GM21737 (cell line): ENCODE results near the gene E2F8.

ENCODE experiments used
- ATAC-seq: cut with Tn5 transposase; IDR thresholded peaks from one replicate; pipeline ENCODE4 v1.9.1; 2021; ENCODE audit warnings: mild to moderate bottlenecking, moderate library complexity; ENCODE audit not compliant: unreplicated experiment

E2F8 gene

DNA sequence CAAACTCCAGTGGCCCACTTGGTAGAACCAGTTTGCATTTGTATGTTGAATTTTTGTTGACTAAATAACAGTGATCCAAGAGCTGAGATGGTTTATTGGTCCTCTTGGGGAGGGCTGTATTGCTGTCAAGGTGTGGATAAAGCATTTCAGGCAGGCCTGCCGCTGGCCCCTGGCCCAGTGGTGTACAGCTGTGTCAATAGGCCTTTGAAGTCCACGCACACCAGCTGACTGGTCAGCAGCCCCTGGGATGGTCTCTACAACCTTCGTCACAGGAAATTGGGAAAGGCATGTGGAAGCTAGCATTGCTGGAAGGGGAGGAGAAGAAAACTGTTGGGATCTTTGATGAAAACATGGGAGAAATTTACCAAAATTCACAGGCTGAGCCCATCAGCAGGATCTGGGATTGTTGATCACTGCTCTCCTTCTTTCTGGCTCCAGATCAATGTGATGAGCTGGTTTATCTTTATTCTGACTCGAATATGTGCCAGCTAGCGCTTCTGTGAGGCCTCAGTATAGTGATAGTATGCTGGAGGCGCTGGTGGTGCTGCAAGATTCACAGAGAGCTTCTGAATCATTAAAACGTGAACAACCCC is 12.5 kb upstream of the E2F8 start:
- ATAC-seq = no peak

- no peak for ATAC-seq
Measured at GRCh38 chr11:19252394-19253152, 11.8 kb upstream of the E2F8 start.

- ATAC-seq = no peak
Measured at GRCh38 chr11:19251577-19251976, 10.8 kb upstream of the E2F8 start.

GRCh38 chr11:19246816-19247215 is 6.1 kb upstream of the E2F8 start:
- no peak for ATAC-seq

GRCh38 chr11:19245351-19245750 is 4.6 kb upstream of the E2F8 start:
- no peak for ATAC-seq

DNA sequence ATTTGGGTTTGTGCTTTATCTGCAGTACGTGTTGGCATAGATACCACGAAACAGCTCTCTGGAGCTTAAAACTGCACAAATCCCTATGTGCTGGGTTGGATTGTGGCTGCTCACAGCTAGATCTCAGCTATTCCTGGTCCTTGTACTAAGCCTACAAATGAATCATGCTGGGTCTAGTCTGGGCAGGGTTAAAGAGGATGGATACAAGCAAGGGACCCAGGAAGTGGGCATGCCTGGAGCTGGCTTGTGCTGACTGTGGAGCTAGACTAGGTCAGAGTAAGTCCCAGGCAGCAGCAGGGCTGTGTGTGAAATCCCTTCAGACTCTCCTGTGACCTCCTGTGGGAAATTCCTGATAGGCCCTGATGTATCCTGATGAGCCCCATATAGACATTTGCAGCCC is 3.9 kb upstream of the E2F8 start:
- no peak for ATAC-seq

- no peak for ATAC-seq
Measured at GRCh38 chr11:19244084-19244483, 3.3 kb upstream of the E2F8 start.

DNA sequence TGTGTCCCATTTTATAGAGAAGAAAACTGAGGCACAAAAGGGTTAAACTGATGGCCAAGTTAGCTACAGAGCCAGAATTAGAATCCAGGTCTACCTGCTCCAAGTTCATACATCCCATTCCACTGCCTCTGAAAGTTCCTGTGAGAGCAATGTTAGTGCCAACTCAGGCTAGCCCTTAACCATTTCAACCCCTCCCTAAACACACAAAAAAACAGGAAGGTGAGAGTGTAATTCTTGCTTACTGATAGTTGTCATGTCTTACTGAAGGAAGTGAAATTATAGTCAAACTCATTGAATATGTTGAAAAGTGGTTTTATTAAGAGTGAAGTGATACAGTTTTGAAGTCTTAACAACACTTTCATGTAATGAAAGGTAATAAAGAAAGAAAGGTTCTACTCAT is 2.9 kb upstream of the E2F8 start:
- no peak for ATAC-seq

DNA sequence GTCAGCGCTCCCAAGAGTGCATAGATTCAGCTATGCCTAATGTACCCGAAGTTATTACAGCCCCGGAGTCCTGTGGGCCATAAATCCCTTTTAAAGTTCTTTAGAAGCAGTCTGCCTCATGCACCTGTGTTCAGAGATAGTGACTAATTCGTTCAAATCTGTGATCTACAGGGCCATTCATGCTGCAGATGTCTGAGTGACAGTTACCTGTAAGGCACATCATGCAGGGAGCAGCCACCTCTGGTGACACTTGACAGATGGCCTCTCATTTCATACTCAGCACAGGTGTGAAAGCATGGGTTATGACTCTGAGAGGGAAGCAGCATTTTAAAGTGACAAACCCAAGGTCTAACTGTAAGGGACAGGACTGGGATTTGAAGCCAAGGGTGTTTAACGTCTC is 2.4 kb upstream of the E2F8 start:
- no peak for ATAC-seq

GRCh38 chr11:19242179-19242932 is 1.6 kb upstream of the E2F8 start:
- no peak for ATAC-seq

DNA sequence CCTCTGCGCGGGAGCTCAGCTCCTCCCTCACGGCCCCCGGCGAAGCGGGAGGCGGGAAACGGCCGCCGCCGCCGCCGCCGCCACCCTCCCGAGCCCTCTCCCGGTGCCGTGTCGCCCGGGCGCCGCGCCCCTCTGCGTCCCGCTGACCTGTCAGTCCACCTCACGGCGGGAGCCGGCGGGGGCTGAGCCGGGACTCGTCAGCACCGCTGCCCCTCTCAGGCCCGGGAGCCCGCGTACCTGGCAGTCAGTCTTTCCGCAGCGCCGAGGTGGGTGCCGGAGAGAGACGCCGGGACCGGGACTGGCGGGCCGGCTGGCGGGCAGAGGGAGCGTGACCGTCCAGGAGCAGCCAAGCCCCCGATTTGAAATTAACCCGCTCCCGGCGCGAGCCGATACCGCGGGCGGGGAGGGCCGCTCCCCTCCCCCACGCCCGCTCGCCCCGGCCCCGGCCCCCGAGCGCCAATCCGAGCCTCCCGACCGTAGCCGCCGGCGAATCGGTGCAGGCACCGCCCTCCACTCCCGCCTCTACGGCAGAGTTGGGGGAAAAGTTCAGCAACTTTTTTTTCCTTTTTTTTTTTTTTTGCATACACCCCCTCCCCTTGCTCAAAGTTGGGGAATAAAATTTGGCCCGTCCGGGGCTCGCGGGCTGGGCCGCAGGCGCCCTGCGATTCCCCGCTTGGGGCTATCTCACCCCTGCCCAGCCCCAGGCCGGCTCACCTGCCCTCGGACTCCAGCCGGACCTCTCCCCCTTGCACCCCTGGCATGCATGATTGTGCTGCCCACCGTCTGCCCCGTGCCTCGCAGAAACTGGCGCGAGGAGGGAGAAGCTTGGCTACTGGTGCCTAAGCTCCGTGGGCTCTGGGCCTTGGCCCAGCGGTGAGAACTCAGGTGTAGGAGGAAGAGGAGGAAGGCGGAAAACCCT is 774 bp upstream of the E2F8 start:
- peak; percentile 34 for ATAC-seq

- ATAC-seq = no peak
Measured at GRCh38 chr11:19239039-19239438, 1.7 kb downstream of the E2F8 start.

- no peak for ATAC-seq
Measured at GRCh38 chr11:19237813-19238212, 2.9 kb downstream of the E2F8 start.

DNA sequence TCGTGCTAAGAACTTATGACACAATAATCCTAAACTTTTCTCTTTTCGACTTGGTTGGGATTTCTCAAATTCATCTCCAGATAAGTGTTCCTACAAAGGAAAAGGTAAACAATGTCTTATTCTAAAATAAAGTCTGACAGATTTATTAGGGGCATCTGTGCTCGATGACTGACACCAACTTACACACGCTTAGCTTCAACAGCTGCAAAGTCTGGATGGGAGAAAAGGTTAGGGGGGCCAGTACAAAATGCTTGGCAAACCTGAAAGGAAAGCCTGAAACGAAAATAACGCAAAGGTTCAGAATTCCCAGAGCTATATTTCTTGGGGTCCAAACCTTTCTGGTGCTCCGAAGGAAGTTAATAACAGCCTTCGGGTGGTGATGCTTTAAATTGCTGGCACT is 3.4 kb downstream of the E2F8 start:
- no peak for ATAC-seq

DNA sequence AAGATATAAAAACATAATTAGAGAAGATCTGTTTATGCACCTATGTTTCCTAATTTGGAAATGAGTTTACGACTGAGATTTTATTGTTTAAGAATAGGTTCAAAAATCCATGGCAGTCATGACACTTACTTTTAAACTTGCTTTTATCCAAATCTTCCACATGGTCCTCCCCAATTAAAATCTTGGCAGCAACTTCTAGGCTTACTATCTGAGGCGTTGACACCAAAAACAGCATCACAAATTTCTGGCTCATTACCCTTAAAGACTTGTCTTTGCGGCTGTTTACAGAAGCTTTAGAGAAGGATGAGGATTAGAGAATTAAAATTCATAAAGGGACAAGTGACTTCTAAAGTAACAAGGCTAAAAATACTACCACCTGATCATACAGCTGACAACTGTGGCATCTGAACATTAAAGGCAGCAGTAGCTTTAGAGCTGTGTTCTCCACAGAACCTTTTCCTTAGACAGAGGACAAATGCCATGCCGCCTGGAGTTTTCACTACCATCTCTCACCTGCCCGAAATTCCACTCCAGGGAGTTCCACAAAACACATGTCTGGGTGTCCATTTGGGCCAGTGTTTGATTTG is 6.4 kb downstream of the E2F8 start:
- ATAC-seq = no peak

DNA sequence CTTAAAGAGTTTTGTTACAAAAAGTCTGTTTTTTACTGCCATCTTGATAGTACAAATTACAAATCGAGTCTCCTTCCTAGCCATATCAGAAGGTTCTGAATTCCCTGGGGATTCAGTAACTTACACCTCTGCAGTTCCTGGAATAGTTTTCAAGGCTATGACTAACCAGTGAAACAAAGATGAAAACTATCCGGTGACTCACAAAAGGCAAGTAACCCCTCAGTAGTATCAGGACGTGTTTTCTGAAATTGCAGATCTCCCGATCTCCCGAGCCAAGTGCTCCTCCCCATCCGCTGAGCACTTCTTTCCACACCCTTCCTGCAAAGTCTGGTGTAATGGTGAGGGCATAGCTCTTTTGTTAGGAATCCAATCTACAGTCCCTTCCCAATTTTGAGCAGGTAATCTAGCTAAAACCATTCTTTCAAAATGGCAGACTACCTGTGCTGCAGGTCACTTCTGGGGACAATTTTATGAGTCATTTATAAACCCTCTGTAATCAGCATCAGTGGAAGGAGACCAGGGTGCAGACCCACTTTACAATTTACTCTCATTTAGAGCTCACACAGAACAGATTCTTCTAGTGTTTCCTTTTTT is 7.7 kb downstream of the E2F8 start:
- ATAC-seq = no peak

DNA sequence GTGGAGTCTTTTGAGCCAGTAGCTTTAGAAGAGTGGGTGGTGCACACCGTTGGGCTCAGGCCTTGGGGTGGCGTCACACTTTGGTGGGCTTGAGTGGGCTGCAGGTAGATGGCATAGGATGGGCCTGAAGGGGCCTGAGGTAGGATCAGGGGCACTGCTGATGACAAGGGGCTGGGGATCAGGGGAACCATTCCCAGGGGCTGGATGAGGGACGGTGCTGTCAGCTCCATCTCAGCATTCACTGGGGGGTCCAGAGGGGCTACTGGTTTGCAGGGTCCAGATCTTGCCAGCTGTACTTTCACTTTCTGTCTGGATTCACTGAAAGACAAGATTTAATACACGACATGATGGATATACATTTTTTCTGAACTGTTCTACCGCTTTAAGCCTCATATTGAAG is 11.1 kb downstream of the E2F8 start:
- no peak for ATAC-seq

GRCh38 chr11:19228968-19229367 is 11.8 kb downstream of the E2F8 start:
- ATAC-seq = no peak

- no peak for ATAC-seq
Measured at GRCh38 chr11:19226378-19227195, 14.2 kb downstream of the E2F8 start.
